CD4-positive, alpha-beta T cell treated with Interferon gamma for 1 hour (primary cell): ENCODE results near the gene RAB24.
"Not testable (repeated sequence)": the region's sequence is repeated elsewhere in the genome, so short reads cannot be mapped to it uniquely, and the experiment has no call there.

Experiments
- DNase-seq: peaks from one replicate; pipeline ENCODE4 v3.0.0-alpha.2; 2020

RAB24 gene

DNA sequence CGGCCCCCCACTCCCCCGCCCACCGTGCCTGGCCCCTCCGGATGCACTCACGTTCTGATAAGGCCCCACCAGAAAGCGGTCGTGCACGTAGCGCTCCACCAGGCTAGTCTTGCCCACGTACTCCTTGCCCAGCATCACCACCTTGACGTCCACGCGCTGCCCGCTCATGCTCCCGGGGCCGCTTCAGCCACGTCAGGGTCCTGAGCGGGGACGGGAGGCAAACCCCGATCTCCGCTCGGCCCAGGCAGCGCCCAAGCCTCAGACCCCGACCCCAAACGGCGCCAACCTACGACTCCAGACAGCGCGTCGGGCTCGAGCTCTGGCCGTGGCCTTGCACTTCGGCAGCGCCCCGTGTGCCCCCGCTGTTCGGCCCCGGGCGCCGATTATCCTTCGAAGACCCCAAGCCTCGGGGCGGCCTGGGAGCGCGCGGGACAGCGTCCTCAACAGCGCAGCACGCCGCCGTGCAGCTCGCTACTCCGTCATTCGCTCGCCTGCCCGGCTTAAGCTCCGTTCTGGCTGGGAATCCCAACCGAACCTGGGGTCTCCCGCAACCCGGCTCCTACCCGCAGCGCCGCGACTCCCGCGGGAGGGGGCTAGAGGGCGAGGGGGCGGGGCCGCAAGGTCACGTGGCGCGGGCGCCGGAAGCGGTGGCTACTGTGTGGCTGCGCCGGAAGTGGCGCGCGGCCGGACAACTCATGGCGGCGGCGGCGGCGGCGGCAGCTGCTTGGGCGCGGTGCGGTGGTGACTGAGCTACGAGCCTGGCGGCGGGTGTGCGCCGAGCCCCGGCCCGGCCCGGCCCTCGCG, at the start of gene RAB24, which contains the start of gene PRELID1:
TSS of gene RAB24 (minus strand) at position 599 of the 804 bp plus-strand sequence. CDS start at position 168, 431 bp downstream.
TSS of gene PRELID1 (plus strand) at position 679 of the 804 bp plus-strand sequence. CDS start 187 bp downstream, outside the sequence.
- peak; percentile 83 for DNase-seq

DNA sequence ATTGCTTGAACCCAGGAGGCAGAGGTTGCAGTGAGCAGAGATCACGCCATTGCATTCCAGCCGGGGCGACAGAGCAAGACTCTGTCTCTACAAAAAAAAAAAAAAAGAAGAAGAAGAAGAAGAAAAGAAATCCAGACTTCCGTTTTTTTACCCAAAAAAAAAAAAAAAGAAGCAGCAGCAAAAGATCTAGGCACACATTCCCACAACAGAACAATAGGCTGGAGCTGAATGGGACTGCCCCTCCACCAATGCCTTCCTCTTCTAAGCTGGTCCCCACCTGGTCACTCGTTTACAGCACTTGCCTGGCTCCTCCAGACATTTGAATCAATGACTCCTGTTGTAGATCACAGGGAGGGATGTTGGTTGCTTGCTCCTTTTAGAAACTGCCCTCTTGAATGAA, 49.6 kb upstream of the RAB24 start:
- DNase-seq: no peak

DNA sequence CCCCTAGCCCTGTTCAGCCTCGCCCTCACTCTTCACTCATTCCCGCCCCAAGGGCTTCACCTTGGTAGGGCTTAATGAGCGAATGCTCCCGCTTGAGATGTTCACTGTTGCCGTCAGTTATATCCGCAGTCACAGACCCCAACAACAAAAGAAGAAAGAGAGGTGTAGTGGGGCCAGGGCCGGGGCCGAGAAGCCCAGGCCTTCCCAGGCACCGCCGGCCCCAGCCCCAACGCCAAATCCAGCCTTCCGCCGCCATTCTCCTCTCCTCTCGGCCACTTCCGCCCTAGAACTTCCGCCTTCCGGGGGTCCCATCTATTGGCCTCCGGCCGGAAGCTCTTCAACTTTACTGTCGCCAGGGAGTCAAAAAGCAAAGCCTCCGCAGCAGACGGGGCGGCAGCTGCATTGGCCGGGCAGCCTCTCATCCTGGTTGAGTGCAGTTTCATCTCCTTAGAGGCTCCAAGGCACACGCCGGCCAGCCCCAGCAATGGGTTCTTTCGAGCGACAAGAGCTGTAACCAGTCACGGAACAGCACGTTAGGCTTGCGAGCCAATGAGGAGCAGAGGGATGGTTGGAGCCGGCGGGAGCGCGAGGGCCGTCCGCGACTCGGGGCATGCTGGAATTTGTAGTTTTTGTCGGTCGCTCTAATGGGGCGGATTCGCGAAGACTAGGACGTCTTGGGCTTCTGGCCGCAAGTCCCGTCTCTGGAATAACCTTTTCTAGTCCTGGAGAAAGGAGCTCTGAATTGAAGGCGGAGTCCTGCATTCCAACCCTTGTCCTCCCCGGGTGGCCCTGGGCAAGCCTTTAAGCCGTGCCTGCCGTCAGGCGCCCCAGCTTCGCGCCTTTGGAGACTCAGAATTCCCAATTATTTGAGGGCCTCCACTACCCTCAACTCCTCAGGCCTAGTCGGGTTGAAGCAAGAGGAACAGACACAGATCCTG, 48.1 kb upstream of the RAB24 start, which contains the start of gene LMAN2:
TSS of gene LMAN2 (minus strand) at position 277 of the 938 bp plus-strand sequence. CDS start at position 256, 21 bp downstream.
- peak; percentile 92 for DNase-seq

DNA sequence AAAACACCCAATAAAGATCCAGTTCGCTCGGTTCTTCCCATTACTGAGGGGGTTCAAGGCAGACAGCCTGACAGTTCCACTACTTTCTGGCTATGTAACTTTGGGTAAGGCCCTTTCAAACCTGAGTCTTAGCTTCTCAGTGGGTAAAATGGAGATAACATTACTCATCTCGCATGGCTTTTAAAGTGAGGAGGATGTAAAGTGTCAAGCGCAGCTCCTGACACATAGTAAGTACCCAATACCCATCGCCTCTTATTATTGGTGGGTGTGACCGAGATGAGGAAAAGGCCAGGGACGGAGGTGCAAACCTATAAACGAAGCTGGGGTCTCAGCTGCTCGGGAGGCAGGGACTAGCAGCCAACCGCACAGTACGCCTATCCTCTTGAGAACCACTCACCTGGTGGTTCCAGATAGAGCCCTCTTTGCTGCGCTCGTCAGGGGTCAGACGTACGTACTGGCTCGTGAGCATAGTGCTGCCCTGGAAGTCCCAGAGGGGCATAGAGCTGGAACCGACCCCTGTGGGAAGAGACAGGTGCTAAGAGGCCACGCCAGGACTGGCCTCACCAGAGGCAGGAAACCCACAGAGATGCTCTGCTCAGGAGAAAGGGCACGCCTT, 47.4 kb upstream of the RAB24 start:
- DNase-seq: no peak

DNA sequence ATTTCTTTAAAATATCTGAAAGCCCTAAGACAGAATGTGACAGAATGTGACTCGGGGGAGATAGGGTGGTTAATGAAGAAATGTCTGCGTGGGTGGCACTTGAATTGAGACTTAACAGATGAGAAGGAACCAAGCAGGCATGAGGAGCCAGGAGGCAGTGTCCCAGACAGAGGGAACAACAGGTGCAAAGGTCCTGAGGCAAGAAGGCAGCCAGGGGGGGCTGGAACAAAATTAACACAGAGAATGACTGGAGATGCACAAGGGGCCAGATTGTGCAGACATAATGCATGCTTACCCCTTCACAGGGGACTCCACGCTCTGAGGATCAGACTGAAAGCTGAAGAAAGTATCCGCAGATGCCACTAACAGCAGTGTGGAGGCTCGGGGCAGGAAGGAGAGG, 46.2 kb upstream of the RAB24 start:
- DNase-seq: no peak

DNA sequence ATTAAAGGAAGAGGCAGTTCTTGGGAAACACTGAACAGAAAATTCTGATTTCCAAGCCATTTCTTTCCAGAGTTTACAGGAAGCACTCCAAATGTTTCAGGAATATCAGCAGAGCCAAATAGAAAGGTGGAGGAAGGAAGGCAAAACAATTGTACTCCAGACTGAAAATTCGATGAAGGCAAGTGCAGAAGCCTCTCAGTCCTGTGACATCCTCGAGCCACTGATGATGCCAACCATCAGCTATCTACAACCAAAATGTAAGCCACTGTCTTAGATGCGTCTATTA, 45.8 kb upstream of the RAB24 start:
- no peak for DNase-seq

DNA sequence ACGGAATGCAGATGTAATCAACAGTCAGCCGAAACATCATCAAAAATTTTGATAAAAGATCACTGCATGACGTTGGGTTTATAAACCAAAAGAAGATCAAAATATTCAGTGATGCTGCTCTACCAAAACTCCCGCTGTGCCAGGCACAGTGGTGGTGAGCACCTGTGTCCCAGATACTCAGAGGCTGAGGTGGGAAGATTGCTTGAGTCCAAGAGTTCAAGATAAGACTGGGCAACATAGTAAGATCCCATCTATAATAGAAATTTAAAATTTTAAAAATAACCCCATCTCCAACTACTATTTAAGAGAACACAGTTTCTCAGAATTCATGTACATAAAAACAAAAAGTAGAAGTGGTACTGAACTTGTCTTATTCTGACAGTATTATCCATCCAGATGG, 44.2 kb upstream of the RAB24 start:
- DNase-seq: no peak

DNA sequence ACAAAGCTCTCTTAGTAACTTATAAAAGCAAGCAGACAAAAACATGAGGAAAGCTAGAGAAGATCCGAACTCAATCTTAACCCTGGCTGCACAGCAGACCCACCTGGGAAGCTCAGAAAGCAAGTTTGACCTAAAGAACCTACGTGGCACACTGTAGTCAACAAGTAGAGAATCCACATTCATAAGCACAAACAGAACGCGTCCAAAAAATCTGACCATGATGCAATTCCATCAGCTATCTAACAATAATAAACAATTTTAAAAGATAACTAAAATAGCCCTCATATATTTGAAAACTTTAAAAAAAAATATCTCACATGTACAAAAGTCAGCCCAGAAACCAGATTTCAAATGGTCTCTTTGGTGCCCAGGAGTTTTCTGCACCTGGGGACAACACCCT, 43.3 kb upstream of the RAB24 start:
- no peak for DNase-seq

DNA sequence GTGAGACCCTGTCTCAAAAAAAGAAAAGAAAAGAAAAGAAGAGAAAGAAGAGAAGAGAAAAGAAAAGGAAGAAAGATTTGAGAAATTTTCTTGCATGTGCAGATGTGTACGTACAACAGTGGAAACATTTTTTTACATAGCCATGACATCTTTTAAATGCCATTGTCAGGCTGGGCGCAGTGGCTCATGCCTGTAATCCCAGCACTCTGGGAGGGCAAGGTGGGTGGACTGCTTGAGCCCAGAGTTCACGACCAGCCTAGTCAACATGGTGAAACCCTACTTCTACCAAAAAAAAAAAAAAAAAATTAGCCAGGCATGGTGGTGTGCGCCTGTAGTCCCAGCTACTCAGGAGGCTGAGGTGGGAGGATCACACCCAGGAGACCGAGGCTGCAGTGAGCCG, 41.4 kb upstream of the RAB24 start:
- no peak for DNase-seq

DNA sequence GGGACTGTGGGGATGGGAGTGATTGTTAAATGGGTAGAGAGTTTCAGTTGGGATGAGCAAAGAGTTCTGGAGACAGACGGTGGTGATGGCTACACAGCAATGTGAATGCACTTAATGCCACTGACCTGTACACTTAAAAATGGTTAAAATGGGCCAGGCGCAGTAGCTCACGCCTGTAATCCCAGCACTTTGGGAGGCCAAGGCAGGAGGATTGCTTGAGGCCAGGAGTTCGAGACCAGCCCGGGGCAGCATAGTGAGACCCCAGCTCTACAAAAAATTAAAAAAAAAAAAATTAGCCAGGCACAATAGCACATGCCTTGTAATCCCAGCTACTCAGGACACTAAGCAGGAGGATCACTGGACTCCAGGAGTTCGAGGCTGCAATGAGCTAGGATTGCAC, 40.3 kb upstream of the RAB24 start:
- no peak for DNase-seq

DNA sequence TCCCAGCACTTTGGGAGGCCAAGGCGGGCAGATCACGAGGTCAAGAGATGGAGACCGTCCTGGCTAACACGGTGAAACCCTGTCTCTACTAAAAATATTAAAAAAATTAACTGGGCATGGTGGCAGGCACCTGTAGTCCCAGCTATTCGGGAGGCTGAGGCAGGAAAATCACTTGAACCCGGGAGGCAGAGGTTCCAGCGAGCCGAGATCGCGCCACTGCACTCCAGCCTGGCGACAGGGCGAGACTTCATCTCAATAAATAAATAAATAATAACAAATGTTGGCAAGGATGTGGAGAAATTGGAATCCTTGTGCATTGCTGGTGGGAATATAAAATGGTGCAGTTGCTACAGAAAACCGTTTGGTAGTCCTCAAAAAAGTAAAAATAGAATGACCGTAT, 39.5 kb upstream of the RAB24 start:
- DNase-seq: not testable (repeated sequence)

DNA sequence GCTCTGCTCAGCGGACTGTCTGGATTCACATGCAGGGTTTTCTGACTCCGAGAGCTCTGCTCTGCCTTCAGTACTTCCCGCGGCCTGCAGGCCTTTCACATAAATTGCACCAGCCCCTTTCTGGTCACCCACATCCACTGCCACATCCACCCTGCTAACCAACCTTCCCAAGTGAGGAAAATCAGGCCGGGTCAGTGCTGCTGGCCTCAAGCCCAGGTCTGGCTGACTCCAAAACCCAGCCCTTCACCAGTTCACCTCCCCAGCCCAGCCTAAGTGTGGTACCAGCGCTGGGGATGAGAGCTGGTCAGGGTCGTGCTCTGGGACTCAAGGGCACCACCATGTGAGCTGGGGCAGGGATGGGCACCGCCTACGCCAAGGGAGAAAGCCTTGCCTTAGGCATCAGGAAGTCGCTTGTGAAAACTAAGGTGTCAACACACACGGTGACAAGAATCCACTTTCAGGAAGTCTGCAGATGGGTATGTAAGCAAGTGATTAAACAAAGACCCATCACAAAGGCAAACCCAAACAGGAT, 35.7 kb upstream of the RAB24 start:
- no peak for DNase-seq

DNA sequence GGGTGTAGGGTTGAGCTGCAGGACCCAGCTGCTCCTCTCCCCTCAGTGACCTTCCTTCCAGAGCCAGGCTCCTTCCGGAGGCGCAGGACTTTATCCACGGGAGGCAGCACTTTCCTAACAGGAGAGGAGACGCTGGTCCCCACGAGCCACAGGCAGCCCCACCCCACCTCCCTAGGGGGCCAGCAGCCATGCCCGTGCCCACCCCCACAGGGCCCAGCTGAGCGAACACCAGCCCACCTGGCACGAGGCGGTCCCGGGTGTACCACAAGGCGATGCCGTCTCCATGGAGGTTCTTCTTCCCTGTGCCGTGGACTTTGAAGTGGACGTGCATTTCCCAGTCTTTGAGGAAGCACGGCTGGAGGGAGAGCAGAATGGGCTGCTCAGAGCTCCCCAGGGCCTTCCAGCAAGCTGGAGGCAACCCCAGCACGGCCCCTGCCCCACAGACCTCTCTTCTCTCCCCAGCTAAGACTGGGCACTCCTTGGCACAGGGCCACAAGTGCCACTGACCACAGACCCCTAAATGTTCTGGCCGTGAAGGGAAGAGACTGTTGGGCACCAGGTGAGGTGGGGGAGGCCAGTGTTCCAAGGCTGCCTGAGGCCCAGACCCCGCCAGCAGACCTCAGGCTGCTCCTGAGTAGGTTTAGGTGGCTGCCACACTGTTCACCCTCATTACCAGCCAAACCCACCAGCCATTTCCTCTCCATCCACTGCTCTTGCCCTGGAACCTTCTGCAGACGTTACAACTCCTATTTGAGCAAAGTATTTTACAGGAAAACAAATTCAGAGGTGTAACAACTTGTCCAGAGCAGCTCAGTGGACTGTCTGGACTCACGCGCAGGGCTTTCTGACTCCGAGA, 35.0 kb upstream of the RAB24 start:
- DNase-seq: no peak

DNA sequence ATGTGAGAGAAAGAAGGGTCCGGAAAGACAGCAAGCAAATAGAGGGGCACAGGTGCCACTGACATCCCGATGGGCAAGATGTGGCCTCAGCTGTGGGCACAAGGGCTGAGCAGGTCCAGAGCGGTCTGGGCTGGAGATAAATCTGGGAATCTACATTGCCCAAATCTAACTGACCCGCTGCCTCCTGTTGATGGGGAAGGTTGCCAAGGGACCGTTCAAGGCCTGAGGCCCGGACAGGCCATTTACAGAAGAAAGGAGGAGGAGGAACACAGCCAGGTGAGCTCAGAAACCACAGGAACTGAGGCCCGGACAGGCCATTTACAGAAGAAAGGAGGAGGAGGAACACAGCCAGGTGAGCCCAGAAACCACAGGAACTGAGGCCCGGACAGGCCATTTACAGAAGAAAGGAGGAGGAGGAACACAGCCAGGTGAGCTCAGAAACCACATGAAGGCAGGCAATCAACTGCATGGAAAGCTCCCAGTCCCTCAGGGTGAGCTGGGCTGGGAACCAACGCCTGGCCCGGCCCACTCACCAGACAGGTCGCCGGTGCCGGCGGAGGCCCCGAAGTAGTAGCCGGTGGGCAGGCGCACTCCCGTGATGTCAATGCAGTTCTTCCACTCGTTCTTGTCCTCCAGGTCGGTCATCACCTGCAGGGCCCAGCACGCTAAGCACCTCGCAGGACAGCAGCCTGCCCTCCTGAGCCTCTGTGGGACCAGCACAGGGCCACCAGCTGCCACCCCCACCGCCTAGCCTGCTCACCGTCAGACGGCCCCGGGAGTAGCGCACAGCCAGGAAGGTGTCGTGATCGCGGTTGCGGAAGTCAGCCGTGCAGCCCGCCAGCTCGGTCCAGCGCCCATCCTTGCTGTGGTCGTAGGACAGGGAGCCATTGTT, 33.3 kb upstream of the RAB24 start:
- DNase-seq: no peak

DNA sequence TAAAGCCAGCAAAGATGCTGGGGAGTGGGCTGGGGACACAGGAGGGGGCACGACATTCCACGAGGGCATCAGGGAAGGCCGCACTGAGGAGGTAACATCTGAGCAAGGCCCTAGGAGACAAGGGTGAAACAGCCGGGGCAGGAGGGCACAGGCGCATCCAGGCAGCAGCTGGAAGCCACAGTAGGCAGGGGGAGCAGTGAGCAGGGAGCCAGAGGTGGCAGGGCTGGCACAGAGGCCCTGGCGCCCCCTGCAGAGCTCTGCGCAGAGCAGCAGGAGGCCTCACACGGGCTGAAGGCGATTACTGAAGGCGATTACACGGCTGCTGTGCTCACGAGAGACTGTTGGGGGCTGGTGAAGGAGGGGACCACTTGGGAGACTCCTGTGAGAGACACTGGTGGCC, 32.6 kb upstream of the RAB24 start:
- DNase-seq: peak; percentile 33

DNA sequence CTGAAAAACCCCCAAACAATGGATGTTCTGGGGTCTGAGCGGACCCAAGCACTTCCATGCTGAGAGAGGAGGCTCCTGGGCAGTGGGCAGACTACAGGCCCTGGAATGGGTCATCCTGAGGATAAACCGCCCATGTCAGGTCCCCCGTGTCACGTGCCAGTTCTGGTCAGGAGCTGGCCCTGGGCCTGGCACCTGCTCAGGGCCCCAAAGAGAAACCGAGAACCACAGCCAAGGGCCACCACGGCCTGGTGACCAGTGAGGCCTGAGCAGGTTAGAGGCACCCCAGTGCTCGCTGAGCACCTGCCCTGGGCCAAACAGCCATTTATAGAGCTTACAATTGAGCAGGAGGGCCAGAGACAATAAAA, 32.2 kb upstream of the RAB24 start:
- no peak for DNase-seq

DNA sequence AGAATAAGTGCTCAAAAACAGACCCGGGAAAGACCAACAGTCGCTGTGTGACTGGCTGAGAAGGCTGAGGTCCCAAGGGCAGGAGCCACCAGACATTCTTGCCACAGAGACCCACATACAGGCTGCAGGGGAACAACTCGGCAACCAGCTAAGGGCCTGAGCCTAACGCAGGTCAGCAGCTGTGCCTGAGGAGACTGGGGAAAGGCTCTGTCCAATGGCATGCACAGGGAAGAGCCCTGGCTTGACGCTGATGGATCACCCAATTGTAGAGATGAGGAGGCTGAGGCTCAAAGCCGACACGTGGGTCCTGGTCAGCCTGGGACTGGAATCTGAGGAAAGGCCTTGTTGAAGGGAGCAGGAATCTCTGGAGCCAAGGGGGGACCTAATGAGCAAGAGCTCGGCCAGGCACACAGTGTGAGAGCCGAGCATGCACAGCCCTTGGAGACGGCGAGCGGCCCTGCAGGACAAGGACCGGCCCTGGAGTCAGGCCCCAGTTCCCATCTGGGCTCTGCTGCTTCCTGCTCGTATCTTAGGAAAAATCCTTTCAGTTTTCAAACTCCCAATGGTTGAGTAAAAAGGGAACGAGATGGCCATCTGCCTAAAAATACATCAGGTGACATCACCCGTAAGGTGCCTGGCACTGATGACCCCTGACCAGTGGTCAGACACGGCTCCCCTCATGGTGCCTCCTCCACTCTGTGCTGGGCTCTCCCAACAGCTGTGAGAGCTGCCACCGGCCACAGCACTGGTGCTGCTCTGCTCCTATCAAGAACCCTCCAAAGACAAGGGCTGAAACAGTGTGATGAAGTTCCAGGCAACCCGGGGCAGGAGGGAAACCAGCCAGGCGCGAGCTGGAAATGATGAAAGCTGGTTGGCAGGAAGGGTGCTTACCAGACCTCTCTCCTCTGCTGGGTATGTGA, 31.5 kb upstream of the RAB24 start:
- no peak for DNase-seq

DNA sequence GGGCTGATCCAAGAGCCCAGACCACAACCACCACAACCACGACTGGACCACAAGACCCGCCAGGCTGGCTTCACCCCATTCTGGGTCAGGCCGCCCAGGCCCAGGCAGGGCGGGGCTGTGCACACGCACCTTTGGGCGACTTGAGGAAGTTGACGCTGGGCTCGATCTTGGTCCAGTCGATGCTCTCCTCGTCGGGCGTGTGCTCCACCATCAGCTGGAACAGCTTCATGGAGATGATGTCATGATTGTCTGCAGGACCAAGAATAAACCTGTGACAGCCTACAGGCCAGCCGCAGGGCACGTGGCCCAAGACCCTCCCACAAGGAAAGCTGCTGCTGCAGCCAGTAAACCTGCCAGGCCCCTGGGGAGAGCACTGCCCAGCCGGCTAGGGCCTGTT, 30.6 kb upstream of the RAB24 start:
- DNase-seq: no peak

DNA sequence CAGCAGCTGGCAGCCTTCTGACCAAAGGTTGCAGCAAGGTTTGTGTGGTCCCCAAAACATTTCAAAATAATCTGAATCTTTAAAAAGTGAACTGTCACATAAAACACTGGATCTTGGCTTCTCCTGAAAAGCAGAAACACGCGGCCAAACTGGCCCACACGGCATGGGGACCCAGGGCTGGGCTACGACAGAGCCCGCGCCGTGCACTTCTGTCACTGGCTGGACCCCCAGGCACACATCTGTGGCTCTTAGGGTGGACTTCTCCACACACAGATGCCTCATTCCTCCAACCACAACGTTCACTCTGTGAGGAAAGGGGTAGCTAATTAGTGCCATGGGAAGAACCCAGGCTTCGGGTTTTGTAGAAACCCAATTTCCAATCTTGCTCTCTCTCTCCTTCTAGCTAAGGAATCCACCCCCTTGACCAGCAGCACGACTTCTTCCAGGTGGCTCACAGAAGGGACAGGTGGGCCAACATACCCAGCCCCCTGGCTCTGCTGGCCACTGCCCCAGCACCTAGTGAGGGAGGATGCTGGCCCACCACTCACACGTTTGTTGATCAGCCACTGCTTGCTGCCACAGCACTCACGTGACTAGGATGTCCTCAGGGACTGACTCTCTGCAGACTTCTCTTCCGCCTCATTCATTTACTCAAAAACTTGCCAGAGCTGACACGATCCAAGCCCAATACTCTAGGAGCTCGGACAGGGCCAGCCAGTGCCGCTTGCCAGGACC, 30.1 kb upstream of the RAB24 start:
- no peak for DNase-seq
